SIG-M5 treated with dmso at 0.1 percent for 504 hours (cell line): ENCODE measurements around the gene SSH2.
"Not testable (repeated sequence)": the region's sequence is repeated elsewhere in the genome, so short reads cannot be mapped to it uniquely, and the experiment has no call there.

Source experiments
- DNase-seq: peaks from one replicate; lab custom pipeline; 2025; ENCODE audit not compliant: unreplicated experiment; lab: John Stamatoyannopoulos, UW

Gene SSH2

DNA sequence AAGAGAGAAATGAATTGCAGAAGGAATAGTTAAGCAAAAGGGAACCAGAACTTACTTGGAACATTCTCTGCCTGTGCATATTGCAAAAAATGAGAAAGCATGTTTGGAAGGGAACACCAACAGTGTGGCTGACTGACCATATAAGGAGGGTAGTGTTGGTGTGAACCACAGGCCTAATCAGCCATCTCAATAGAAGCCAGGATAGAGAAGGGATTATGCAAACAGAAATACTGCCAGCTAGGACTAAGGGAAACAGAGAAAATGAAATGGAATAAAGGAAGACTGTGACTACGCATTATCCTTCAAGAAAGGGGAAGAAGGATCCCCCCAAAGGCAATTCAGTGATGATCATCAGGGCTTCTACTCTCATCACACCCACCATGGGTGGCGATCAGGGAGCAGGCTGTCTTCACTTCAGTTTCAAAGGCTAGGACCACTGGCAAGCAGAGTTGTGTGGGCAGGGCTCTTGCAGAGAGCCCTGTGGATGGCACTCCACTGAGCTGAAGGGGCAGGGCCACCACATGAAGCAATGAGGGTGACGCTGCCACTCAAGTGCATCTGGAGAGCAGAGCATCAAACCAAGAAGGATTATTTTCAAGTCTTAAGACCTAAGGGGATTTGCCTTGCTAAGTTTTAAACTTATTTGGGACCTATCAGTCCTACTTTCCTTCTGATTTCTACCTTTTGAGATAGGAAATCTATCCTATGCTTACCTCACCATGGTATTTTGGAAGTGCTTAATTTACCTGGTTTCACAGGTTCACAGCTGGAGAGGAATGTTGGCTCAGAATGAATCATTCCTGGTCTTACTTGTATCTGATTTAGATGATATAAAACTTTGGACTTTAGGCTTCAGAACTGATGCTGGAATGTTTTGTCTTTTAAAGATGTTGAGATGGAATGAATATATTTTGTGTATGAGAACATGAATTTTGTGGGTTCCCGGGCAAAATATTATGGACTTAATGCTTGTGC, 140.5 kb downstream of the SSH2 start:
- DNase-seq = no peak

DNA sequence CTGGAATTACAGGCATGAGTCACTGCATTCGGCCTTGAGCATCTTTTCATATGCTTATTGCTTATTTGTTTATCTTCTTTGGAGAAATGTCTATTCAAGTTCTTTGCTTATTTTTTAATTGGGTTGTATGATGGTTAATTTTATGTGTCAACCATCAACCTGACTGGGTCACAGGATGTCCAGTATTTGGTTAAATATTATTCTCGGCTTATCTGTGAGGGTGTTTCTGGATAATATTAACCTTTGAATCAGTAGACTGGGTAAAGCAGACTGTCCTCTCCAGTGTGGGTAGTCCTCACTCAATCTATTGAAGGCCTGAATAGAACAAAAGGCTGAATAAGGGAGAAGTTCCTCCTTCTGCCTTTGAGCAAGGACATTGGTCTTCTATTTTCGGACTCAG, 142.0 kb downstream of the SSH2 start:
- DNase-seq = no peak

DNA sequence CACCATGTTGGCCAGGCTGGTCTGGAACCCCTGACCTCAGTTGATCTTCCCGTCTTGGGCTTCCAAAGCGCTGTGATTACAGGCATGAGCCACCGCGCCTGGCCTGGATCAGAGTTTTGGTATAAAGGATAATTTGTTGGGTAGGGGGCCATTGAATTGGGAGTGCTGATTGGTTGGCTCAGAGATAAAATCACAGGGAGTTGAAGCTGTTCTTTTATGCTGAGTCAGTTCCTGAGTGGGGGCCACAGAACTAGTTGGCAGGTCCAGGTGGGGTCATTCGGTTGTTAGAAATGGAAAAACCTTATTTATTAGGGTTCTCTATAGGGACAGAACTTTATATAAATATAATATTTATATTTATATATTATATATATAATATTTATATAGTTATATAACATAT, 147.1 kb downstream of the SSH2 start:
- no peak for DNase-seq

DNA sequence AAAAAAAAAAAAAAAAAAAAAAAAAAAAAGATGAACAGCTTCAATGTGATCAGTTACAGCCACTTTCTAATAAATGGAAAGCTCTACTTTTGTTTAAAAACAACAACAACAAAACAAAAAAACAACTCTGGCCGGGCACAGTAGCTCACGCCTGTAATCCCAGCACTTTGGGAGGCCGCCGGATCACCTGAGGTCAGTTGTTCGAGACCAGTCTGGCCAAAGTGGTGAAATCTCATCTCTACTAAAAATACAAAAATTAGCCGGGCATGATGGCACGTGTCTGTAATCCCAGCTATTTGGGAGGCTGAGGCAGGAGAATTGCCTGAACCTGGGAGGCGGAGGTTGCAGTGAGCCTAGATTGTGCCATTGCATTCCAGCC, 150.2 kb downstream of the SSH2 start:
- DNase-seq = not testable (repeated sequence)

DNA sequence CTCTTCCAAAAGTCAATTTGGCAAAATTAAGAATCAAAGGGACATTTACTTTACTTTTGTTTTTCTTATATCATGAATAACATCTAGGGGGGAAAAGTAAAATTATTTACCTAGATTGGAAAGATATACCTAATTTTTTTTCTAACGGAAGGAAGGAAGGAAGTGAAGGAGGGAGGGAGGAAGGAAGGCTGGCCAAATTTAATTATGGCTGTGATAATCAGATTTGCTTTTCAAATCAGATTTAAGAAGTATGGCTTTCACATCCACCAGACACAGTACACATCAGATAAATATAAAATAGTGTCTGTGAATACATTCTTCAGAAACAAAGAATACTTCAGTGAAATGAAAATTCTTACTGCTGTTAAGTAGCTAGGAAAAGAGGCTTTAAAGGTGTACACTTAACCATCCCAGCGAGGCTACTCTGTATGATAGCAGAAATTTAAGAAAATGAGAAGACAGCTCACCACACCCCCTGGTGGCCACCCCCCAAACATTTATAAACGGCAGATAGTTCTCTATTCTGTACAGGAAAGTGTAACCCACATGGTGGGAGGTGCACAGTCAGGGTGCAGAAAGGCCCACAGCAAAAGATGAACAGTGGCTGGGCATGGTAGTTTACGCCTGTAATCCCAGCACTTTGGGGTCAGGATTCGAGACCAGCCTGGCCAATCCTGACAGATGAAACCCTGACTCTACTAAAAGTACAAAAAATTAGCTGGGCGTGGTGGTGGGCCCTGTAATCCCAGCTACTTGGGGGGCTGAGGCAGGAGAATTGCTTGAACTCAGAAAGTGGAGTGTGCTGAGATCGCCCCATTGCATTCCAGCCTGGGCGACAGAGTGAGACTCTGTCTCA, 150.8 kb downstream of the SSH2 start:
- DNase-seq = peak; percentile 73

DNA sequence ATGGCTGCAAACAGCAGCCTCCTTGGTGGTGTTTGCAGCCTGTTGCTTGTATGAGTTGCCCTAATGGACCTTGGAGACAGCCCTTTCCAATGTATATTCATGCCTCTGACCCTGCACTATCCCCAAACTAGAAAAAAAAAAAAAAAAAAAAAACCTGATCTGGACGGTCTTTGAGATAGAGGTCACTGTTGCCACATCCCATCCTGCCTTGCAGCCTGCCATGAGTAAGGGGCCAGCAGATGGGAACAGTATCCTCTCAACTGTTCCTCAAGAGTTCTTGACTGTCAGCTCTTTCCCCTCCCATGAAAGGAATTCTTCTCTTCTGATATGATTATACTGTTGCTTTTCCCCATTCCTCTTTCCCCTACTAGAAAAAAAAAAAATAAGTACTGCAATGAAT, 152.4 kb downstream of the SSH2 start:
- DNase-seq = no peak

DNA sequence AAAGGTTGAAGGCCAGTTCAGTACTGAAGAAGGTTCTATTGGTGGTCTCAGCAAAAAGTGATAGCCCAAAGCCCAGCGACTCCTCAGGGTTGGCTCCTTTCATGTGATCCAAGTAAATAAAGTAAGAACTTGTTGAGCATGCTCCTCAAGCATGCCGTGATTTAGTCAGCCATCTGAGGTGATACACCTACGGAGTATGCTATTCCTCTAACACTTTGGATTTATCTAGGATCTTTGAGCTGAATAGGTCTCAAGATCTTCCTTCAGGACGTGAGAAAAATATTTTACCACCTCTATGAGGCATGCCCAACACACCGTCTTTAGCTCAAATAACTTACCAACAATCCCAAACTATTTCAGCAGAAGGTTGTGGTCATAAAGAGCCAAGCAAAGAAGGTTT, 154.0 kb downstream of the SSH2 start:
- no peak for DNase-seq

DNA sequence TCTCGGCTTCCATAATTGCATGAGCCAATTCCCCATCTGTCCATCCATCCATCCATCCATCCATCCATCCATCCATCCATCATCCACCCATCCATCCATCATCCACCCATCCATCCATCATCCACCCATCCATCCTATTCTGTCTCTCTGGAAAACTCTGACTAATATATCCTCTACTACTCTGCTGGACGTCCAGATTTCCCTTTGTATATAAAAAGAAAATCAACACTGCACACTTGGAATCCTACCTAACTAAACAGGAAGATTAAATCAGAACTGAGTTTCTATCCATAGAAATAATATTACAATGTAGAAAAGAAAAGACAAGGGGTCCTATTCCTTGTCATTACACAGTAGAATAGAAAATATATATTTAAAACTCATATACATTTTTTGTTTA, 157.0 kb downstream of the SSH2 start:
- DNase-seq = no peak

DNA sequence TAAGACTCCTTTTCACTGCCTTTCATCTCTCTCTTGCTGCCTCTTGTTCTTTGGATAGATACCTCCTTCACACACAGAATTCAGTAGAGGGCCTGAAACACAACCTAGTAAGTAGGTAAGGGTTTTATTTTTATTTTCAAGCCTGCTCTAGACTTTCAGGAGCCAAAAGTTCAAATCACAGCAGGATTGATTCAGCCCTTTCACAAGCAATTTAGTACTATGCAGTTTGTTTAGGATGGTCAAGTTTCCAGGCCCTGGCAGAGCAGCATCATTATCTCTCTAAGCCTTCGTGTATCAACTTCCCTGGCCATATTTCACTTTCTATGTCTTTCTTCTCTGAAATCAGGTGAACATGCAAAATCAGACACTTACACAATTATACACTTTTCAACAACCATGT, 158.5 kb downstream of the SSH2 start:
- no peak for DNase-seq

DNA sequence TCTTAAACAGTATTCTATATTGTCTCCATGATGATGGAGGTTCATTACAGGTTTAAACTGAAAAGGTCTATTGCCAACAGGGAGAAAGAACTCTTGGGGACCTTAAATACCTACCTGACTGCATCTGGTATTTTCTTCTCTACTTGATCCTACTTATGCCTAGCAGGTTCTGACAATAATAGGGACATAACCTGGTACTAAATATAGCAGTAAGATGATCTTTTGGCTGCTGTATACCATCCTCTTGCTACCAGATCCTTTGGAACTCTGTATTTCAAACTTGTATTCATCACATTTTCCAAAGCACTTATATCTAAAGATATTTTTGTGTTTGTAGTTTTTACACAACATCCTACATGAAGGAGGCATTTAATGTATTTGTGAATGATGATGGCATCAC, 160.8 kb downstream of the SSH2 start:
- no peak for DNase-seq

DNA sequence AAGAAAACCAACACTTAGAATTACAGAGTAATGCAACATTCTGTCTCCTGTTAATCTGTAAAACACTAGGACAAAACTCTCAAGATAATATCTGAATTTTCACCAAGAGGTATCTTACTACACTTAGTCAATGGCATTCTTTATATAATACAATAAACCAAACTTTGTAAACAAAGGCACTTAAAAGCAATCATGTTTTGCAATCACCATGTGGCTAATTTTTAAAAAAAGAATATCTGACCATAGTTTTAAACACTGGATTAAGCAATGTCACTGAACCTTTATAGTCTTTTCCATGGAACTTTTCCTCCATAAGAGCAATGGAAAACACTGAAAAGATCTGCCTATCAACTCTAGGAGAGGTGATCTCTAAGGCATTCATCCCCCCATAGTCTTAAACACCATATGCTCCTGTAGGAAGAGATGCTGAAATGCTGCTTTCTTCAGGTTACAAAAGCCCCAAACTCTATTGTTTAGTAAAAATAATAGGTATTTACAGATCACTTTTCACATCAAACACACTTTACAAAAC, 163.2 kb downstream of the SSH2 start:
- DNase-seq = no peak

DNA sequence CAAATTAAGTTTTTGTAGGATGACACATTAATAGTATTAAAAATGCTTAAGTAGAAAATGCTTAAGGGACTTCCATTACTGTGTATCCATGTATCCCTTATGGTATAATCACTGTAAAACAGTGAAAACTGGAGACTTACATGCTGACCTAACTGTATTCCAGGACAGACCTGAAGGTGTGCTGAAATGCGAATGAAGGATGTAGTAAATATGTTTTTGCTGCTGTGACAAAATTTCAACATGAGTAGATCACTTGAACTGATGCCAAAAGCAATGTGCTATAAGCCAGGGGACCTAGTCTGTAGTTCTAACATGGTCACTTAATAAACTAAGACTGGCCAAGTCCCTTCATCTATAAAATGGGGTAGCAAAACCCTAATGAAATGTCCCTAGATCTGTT, 165.3 kb downstream of the SSH2 start:
- DNase-seq = no peak

DNA sequence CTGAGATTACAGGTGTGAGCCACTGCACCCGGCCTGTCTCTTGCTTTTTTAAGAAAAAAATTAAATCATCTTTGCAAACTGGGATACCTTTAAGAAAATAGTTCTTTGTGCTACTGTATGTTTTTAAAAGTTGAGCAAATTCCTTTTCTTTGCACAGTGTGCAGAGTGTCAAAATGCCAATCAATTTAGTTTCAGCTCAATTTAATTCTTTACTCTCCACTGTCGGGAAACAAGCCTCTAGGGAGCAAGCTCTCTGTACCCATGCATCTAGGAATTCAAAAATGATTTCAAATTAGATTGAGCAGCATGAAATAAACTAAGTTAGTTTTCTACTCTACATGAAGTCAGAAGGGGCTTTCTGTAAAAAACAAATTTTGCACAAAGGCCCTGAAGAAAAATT, 165.8 kb downstream of the SSH2 start:
- DNase-seq = no peak

DNA sequence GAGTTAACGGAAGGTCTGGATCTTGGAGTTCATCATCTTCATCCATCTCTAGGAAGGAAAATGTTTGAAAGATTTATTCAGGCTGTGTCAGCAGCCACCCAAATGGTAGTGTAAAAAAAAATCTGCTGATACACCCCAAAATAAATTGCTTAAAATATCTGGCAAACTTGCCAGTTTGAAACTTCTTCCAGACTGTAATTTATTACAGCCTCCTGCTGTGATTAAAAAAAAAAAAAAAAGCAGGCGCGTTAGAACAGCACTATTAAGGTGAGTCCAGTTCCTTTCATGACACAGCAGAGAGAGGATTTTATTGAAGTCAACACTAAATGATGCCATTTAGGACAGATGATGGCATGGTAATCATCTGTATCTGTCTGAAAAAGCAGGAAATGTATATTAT, 166.8 kb downstream of the SSH2 start:
- DNase-seq = no peak

DNA sequence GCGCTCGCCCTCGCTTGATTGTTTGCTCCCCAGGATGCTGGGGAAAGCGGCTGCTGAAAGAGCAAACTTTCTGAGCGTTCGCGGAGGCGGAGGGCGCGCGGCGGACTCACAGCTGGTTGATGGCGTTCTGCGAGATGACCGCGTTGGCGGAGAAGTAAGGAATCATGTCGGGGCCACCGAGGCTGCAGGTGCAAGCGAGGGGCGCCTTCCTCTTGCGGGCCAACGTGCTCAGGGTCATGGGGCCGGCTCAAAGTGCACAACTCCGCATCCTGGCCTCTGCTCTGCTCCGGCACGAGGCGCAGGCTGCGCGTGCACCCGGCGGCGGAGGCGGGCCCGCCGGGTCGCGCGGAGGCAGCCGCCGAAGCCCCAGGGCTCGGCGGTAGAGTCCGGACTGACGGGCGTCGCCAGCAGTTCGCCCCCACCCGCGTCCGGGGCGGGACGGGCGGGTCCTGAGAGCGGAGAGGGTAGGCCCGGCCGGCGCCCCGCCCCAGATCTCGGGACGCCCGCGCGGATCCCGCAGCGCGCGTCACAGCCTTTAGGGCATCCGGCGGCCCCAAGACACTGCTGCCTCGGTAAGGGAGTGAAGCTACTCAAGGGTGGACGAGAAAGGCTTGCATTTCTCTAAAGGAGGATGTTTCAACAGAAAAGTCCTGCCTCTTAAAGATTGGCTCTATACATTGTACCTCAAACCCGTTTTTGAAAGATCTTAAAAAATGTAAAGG, 168.8 kb downstream of the SSH2 start:
- DNase-seq = peak; percentile 82

DNA sequence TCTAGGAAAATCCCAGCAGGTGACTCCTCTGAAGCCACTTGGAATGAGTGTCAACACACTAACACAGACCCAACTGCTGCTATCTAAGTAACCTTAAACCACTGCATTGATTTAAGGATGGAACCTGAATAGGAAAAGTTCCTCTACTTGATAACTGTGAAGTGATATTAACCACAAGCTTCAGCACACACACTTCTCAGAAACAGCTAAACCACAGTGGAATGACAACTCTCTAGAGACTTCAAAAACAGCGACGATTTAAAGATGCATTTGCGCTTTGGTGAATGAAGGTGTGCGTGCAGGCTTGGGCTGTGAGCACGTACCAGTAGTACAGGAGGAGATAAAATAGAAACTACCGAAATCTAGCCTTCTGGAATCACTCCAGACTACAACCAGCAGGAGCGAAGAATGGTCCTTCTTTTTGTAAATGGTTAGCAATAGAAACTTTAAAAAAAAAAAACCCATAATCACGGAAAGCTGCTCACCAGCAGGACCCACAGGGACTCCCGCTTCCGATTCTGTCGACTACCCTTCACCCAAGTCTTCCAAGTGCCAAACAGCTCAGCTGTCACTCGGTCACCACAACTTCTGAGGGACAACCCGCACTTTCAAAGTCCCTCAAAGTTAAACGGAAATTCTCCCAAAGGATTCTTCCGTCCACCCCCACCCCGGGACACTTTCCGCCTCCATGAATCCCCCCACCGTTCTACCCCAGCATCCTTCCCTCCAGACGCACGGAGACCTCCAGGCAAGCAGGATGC, 169.6 kb downstream of the SSH2 start:
- DNase-seq = no peak

DNA sequence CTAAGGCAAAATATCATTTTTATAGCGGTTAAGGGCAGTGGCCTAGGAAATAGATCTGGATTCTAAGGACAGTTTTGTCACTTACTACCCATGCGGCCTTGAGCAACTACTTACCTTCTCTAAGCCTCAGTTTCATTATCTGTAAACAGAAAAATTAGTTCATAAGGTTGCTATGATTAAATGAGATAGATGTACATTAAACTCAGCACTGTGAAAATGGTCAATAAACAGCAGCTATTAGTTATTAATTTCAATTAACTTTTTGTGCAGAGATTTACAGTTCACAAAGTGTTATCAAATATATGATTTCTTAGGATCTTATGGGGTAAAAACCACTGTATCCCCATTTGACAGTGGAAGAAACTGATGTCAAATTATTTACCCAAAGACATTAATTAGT, 171.8 kb downstream of the SSH2 start:
- no peak for DNase-seq

DNA sequence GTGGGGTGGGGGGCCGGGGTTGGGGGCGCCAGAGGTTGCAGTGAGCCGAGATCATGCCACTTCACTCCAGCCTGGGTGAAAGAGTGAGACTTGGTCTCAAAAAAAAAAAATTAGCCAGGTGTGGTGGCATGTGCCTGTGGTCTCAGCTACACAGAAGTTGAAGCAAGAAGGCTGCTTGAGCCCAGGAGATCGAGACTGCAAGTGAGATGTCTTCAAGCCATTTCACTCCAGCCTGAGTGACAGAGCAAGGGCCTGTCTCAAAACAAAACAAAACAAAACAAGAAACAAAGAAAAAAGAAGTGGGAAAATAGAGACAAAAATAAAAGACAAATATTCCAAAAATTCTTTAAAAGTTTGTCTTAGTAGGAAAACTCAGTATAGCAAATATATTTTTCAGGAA, 172.2 kb downstream of the SSH2 start:
- no peak for DNase-seq

DNA sequence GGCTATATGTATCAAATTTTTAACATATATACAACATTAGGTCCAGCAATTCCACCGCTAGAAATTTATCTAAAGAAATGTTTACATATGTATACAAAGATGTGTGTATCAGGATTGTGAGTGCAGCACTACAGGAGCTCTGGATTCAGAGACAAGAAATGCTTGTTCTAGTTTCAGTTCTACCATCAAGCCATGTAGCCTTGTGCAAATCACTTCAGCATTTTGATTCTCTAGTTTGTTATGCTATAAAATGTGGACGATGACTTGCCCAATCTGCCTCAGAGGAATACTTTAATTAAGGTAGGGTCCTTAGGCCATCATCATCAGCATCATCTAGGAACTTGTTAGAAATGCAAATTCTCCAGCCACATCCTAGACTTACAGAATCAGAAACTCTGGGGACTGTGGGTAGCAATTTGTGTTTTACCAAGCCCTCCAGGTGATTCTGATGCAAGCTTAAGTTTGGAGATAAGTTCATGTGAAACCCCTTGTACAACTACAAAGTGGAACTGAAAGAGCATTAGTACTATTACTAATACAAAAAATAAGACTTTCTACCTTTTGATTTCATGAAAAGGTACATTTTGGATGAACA, 176.1 kb downstream of the SSH2 start:
- DNase-seq = no peak
